HepG2 (cell line): Measurements from ENCODE around the gene IZUMO4. TPM values are rescaled to one million over a fixed set of nuclear protein-coding genes. Genes with fewer than 3 reads are reported as not detected.

Source experiments
- ATAC-seq: fragments of 200-7000 bp; cut with Tn5 transposase; 3 replicates; pipeline ENCODE4 v1.9.1; 2020; ENCODE audit warnings: mild to moderate bottlenecking, moderate library complexity
- BruUV-seq: library from RNA; stranded (reverse); fragments of 400-500 nt; replicated peaks from 2 replicates; lab custom pipeline; 2021; lab: Mats Ljungman, UMichigan
- CTCF ChIA-PET: fragments of 300-600 bp; formaldehyde crosslinking; extraction: SDS; loops from one replicate; lab custom pipeline; 2021; ENCODE audit warnings: low total read pairs, inconsistent platforms, low intra/inter-chr PET ratio; lab: Yijun Ruan, JAX
- POLR2A ChIA-PET: fragments of 350-600 bp; sonication (Branson Sonifier 250); formaldehyde crosslinking; loops from one replicate; lab custom pipeline; 2020; ENCODE audit warnings: antibody characterized with exemption, inconsistent platforms; lab: Yijun Ruan, JAX
- DNase-seq: peaks from one replicate; pipeline ENCODE4 v3.0.0-alpha.2; 2015; ENCODE audit warnings: low spot score
- FAIRE-seq: peaks from 3 replicates; lab custom pipeline; 2011; peaks lifted over from hg19 to GRCh38; lab: Jason Lieb, UNC
- H2AFZ ChIP-seq: one replicate; pipeline ENCODE4 v1.6.1; 2011; ENCODE audit warnings: low read length, inconsistent platforms
- H3K27ac ChIP-seq: fragments of 300-600 bp; 3 replicates; pipeline ENCODE4 v1.8.0; 2011; ENCODE audit warnings: mixed run types, mild to moderate bottlenecking, mixed read lengths, low read length, inconsistent platforms; ENCODE audit not compliant: insufficient read depth; ENCODE audit errors: extremely low read length
- H3K27me3 ChIP-seq, 2 experiments: fragments of 200-600 bp in 1 of 2; 2 replicates in 1 of 2; 3 replicates in 1 of 2; pipeline versions ENCODE4 v1.6.0 to v1.8.0; 2011; ENCODE audit warnings: low read length in 2 of 2, mild to moderate bottlenecking in 2 of 2, moderate library complexity in 2 of 2, inconsistent platforms in 1 of 2; ENCODE audit not compliant: insufficient read depth in 2 of 2, control insufficient read depth in 1 of 2
- H3K36me3 ChIP-seq, 2 experiments: fragments of 200-600 bp in 1 of 2; replicated peaks in 1 of 2; 2 replicates in 1 of 2; 3 replicates in 1 of 2; pipeline versions ENCODE4 v1.5.1 to v1.8.0; 2011; ENCODE audit warnings: low read length in 2 of 2, inconsistent platforms in 1 of 2; ENCODE audit not compliant: insufficient read depth in 2 of 2, control insufficient read depth in 1 of 2
- H3K4me1 ChIP-seq: 2 replicates; pipeline ENCODE4 v1.5.1; 2012; ENCODE audit warnings: low read length, inconsistent platforms; ENCODE audit not compliant: insufficient read depth
- H3K4me2 ChIP-seq: 2 replicates; pipeline ENCODE4 v1.6.0; 2011; ENCODE audit warnings: low read depth, low read length, inconsistent platforms
- H3K4me3 ChIP-seq, 3 experiments: fragments of 200-600 bp in 1 of 3; sonication (generic), shearing (Covaris generic) in 1 of 3; replicated peaks in 1 of 3; 2 replicates each; pipeline ENCODE4 v1.5.1; 2011 to 2016; ENCODE audit warnings: low read length in 3 of 3, inconsistent platforms in 2 of 3, low read depth in 2 of 3, mild to moderate bottlenecking in 2 of 3, control low read depth in 1 of 3, mixed read lengths in 1 of 3; ENCODE audit not compliant: insufficient read depth in 1 of 3
- H3K79me2 ChIP-seq: one replicate; pipeline ENCODE4 v1.6.1; 2011; ENCODE audit warnings: low read length, inconsistent platforms; ENCODE audit not compliant: insufficient read depth
- H3K9ac ChIP-seq: 2 replicates; pipeline ENCODE4 v1.6.0; 2011; ENCODE audit warnings: mild to moderate bottlenecking, low read depth, low read length, inconsistent platforms; ENCODE audit not compliant: insufficient read depth
- H3K9me3 ChIP-seq: 2 replicates; pipeline ENCODE4 v1.5.1; 2012; ENCODE audit warnings: mild to moderate bottlenecking, low read length
- H4K20me1 ChIP-seq: 2 replicates; pipeline ENCODE4 v1.6.0; 2011; ENCODE audit warnings: inconsistent platforms, mild to moderate bottlenecking, low read length, moderate library complexity; ENCODE audit not compliant: insufficient read depth
- CBX1 ChIP-seq: IDR thresholded peaks from one replicate; pipeline ENCODE4 v1.6.1; 2016; ENCODE audit warnings: antibody characterized with exemption, low read depth
- EED ChIP-seq: sonication (generic); formaldehyde crosslinking; IDR thresholded peaks from 2 replicates; pipeline ENCODE4 v1.5.0; 2020; ENCODE audit warnings: mild to moderate bottlenecking, missing genetic modification reagents
- JUND ChIP-seq: sonication (generic); formaldehyde crosslinking; IDR thresholded peaks from 2 replicates; pipeline ENCODE4 v1.8.0; 2022; ENCODE audit warnings: mild to moderate bottlenecking, missing genetic modification reagents
- KLF16 ChIP-seq, 2 experiments: sonication (generic) in 1 of 2; formaldehyde crosslinking in 1 of 2; IDR thresholded peaks; 2 replicates each; pipeline versions ENCODE4 v1.6.1 to v1.8.0; 2016 to 2023; ENCODE audit warnings: missing genetic modification reagents in 2 of 2, missing compliant biosample characterization in 1 of 2
- NFKB2 ChIP-seq: sonication (generic); formaldehyde crosslinking; IDR thresholded peaks from 2 replicates; pipeline ENCODE4 v1.4.0; 2020; ENCODE audit warnings: missing genetic modification reagents, borderline replicate concordance
- NKX3-1 ChIP-seq: sonication (generic); formaldehyde crosslinking; IDR thresholded peaks from 2 replicates; pipeline ENCODE4 v1.5.0; 2020; ENCODE audit warnings: missing genetic modification reagents
- RAD51 ChIP-seq: fragments of 450-650 bp; IDR thresholded peaks from 2 replicates; pipeline ENCODE4 v1.6.1; 2016; ENCODE audit warnings: borderline replicate concordance
- SMAD1 ChIP-seq: sonication (generic); formaldehyde crosslinking; IDR thresholded peaks from 2 replicates; pipeline ENCODE4 v1.4.0; 2020; ENCODE audit warnings: missing genetic modification reagents, low read depth, mild to moderate bottlenecking, borderline replicate concordance
- TEAD3 ChIP-seq: optimal IDR thresholded peaks from 2 replicates; pipeline ENCODE3; 2016; ENCODE audit warnings: borderline replicate concordance
- ZNF253 ChIP-seq: sonication (generic); formaldehyde crosslinking; IDR thresholded peaks from 2 replicates; pipeline ENCODE4 v1.8.0; 2022; ENCODE audit warnings: mild to moderate bottlenecking, missing genetic modification reagents, borderline replicate concordance
- ZNF343 ChIP-seq: sonication (generic); formaldehyde crosslinking; IDR thresholded peaks from 2 replicates; pipeline ENCODE4 v1.4.0; 2020; ENCODE audit warnings: mild to moderate bottlenecking, missing genetic modification reagents
- ZNF589 ChIP-seq: sonication (generic); formaldehyde crosslinking; conservative IDR thresholded peaks from 2 replicates; pipeline ENCODE4 v1.8.0; 2022; ENCODE audit warnings: mild to moderate bottlenecking, moderate library complexity, missing genetic modification reagents
- ZNF780A ChIP-seq: sonication (generic); formaldehyde crosslinking; IDR thresholded peaks from 2 replicates; pipeline ENCODE4 v1.8.0; 2022; ENCODE audit warnings: mild to moderate bottlenecking, missing genetic modification reagents, moderate library complexity
- WGBS: methylation state at CpG from one replicate; pipeline ENCODE4 v1.1.6; 2017; ENCODE audit warnings: low lambda C conversion rate; 5-methylcytosine and 5-hydroxymethylcytosine counted together
- in situ Hi-C: cut with HindIII; loops from 2 replicates; pipeline ENCODE4 v1.10.0; 2017; ENCODE audit warnings: low pct_unique_long_range_greater_than_20kb; ENCODE audit not compliant: extremely low pct_ligation_motif_present
- intact Hi-C: fragments of 100-400 bp; cut with micrococcal nuclease; formaldehyde crosslinking; loops from one replicate; pipeline ENCODE4 v1.10.0; 2022; ENCODE audit not compliant: unreplicated experiment
- polyA plus RNA-seq, 8 experiments: library from polyadenylated mRNA; depleted of rRNA in 3 of 8; stranded (reverse) in 7 of 8; unstranded in 1 of 8; fragments of >200 nt; fragmentation: Illumina TruSeq in 4 of 8; extraction: Trizol in 4 of 8; gene quantifications; 2 replicates each; pipeline versions ENCODE4 v1.2.1 to v1.2.3, GENCODE V29; 2011 to 2016; ENCODE audit warnings: low read depth in 4 of 8, missing spikeins in 1 of 8, mixed read lengths in 1 of 8; ENCODE audit not compliant: insufficient read depth in 1 of 8
- total RNA-seq, 5 experiments: library from RNA; depleted of rRNA; stranded (reverse); fragments of >200 nt; fragmentation: Illumina TruSeq; extraction: Trizol; gene quantifications; 2 replicates each; pipeline ENCODE4 v1.2.3, GENCODE V29; 2016; ENCODE audit warnings: low read depth in 1 of 5
- TF ChIP-seq, protein P1 (sequence below): sonication (generic); formaldehyde crosslinking; IDR thresholded peaks from 2 replicates; pipeline ENCODE4 v1.8.0; 2022; ENCODE audit warnings: missing genetic modification reagents, mild to moderate bottlenecking, borderline replicate concordance
- TF ChIP-seq, protein P2 (sequence below): sonication (generic); formaldehyde crosslinking; conservative IDR thresholded peaks from 2 replicates; pipeline ENCODE4 v1.4.0; 2020; ENCODE audit warnings: missing genetic modification reagents
- TF ChIP-seq, protein P3 (sequence below): sonication (generic); formaldehyde crosslinking; IDR thresholded peaks from 2 replicates; pipeline ENCODE4 v1.4.0; 2020; ENCODE audit warnings: missing genetic modification reagents, borderline replicate concordance
- TF ChIP-seq, protein P4 (sequence below): sonication (generic); formaldehyde crosslinking; IDR thresholded peaks from 2 replicates; pipeline ENCODE4 v1.9.0; 2022; ENCODE audit warnings: missing genetic modification reagents, mild to moderate bottlenecking, borderline replicate concordance
- TF ChIP-seq, protein P5 (sequence below): IDR thresholded peaks from 2 replicates; pipeline ENCODE4 v1.6.1; 2016; ENCODE audit warnings: low read depth, borderline replicate concordance

Gene IZUMO4
- total and polyA plus RNA-seq, 2 of the 13 experiments (the other 11 are each of a cell fraction or from before 2014, with no cell fraction given) = 0.77 to 3.9 TPM

DNA sequence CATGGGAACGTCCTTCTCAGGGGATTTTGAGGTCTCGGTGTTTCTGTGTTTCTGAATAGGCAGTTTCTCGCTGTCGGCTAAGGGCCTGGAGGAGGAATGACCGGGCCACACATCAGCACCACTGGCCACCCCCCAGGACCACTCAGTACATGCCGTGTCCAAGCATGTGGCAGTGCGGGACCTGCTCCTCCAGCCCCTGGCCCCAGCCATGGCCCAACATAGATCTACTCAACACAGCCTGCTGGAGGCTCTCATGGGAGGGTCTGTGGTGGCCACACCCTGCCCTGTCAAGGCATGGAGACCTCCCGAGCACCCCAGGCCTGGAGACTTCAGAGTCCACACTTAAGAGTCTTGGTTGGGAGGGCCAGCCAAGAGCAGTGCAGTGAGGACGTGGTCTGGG lies 17.5 kb downstream of the IZUMO4 start:
- no TSS peak for BruUV-seq
- in situ Hi-C loops = no loop called here
- intact Hi-C loops = no loop called here
- Histone ChIP-seq H2AFZ (no peak overlapping the region), H3K9ac (no peak overlapping the region), H3K9me3 (no peaks in the 10 kb centered on the region), H3K79me2 (no peaks in the 10 kb centered on the region), H4K20me1 (0 out of 2 replicates have a peak, but pooled peaks cover 2% of the 10 kb centered on the region), H3K4me2 (no peak overlapping the region), H3K27me3 (no peaks in the 10 kb centered on the region), H3K36me3 (peaks cover 62 to 95% of the 10 kb centered on the region in 2 experiments), H3K27ac (no peak overlapping the region), H3K4me1 (no peaks in the 10 kb centered on the region), H3K4me3 (no peak overlapping the region)
- DNase-seq (no peak), FAIRE-seq (no peak), ATAC-seq (no peak)
- CTCF ChIA-PET = no interaction called here
- WGBS = 94% methylated on average over 9 of the region's 9 CpGs
- POLR2A ChIA-PET = no interaction called here
- TF ChIP-seq, protein P1, sequence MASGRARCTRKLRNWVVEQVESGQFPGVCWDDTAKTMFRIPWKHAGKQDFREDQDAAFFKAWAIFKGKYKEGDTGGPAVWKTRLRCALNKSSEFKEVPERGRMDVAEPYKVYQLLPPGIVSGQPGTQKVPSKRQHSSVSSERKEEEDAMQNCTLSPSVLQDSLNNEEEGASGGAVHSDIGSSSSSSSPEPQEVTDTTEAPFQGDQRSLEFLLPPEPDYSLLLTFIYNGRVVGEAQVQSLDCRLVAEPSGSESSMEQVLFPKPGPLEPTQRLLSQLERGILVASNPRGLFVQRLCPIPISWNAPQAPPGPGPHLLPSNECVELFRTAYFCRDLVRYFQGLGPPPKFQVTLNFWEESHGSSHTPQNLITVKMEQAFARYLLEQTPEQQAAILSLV (CRISPR knock-in tag) = no peak
- TF ChIP-seq, protein P2, sequence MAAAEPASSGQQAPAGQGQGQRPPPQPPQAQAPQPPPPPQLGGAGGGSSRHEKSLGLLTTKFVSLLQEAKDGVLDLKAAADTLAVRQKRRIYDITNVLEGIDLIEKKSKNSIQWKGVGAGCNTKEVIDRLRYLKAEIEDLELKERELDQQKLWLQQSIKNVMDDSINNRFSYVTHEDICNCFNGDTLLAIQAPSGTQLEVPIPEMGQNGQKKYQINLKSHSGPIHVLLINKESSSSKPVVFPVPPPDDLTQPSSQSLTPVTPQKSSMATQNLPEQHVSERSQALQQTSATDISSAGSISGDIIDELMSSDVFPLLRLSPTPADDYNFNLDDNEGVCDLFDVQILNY (CRISPR knock-in tag) = no peak
- TF ChIP-seq, protein P3, sequence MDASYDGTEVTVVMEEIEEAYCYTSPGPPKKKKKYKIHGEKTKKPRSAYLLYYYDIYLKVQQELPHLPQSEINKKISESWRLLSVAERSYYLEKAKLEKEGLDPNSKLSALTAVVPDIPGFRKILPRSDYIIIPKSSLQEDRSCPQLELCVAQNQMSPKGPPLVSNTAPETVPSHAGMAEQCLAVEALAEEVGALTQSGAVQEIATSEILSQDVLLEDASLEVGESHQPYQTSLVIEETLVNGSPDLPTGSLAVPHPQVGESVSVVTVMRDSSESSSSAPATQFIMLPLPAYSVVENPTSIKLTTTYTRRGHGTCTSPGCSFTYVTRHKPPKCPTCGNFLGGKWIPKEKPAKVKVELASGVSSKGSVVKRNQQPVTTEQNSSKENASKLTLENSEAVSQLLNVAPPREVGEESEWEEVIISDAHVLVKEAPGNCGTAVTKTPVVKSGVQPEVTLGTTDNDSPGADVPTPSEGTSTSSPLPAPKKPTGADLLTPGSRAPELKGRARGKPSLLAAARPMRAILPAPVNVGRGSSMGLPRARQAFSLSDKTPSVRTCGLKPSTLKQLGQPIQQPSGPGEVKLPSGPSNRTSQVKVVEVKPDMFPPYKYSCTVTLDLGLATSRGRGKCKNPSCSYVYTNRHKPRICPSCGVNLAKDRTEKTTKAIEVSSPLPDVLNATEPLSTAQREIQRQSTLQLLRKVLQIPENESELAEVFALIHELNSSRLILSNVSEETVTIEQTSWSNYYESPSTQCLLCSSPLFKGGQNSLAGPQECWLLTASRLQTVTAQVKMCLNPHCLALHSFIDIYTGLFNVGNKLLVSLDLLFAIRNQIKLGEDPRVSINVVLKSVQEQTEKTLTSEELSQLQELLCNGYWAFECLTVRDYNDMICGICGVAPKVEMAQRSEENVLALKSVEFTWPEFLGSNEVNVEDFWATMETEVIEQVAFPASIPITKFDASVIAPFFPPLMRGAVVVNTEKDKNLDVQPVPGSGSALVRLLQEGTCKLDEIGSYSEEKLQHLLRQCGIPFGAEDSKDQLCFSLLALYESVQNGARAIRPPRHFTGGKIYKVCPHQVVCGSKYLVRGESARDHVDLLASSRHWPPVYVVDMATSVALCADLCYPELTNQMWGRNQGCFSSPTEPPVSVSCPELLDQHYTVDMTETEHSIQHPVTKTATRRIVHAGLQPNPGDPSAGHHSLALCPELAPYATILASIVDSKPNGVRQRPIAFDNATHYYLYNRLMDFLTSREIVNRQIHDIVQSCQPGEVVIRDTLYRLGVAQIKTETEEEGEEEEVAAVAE (CRISPR knock-in tag) = no peak
- TF ChIP-seq EED (no peak), NKX3-1 (CRISPR knock-in tag) (no peak), TEAD3 (CRISPR knock-in tag) (no peak), JUND (CRISPR knock-in tag) (no peak), SMAD1 (CRISPR knock-in tag) (no peak), ZNF253 (CRISPR knock-in tag) (no peak), ZNF343 (CRISPR knock-in tag) (no peak), ZNF780A (CRISPR knock-in tag) (no peak), RAD51 (no peak), KLF16 (CRISPR knock-in tag; IDR thresholded peaks at IDR 0.05) (no peak), NFKB2 (CRISPR knock-in tag) (no peak), ZNF589 (no peak), CBX1 (no peak)
- TF ChIP-seq, protein P4, sequence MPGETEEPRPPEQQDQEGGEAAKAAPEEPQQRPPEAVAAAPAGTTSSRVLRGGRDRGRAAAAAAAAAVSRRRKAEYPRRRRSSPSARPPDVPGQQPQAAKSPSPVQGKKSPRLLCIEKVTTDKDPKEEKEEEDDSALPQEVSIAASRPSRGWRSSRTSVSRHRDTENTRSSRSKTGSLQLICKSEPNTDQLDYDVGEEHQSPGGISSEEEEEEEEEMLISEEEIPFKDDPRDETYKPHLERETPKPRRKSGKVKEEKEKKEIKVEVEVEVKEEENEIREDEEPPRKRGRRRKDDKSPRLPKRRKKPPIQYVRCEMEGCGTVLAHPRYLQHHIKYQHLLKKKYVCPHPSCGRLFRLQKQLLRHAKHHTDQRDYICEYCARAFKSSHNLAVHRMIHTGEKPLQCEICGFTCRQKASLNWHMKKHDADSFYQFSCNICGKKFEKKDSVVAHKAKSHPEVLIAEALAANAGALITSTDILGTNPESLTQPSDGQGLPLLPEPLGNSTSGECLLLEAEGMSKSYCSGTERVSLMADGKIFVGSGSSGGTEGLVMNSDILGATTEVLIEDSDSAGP (CRISPR knock-in tag) = no peak
- TF ChIP-seq, protein P5, sequence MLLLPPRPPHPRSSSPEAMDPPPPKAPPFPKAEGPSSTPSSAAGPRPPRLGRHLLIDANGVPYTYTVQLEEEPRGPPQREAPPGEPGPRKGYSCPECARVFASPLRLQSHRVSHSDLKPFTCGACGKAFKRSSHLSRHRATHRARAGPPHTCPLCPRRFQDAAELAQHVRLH (CRISPR knock-in tag) = no peak
